Osteoblast (primary cell): ENCODE results near the gene PSMD11. TPM values are rescaled to one million over a fixed set of nuclear protein-coding genes. Genes with fewer than 3 reads are reported as not detected.

ENCODE experiments used
- DNase-seq: peaks from one replicate; pipeline ENCODE4 v3.0.0; 2011; ENCODE audit warnings: low spot score, mixed read lengths; ENCODE audit not compliant: insufficient read length; ENCODE audit errors: missing footprints
- H2AFZ ChIP-seq: 2 replicates; pipeline ENCODE4 v1.6.0; 2011; ENCODE audit warnings: mild to moderate bottlenecking, low read length
- H3K27ac ChIP-seq: 2 replicates; pipeline ENCODE4 v1.5.1; 2011; ENCODE audit warnings: mild to moderate bottlenecking, low read depth, low read length, moderate library complexity
- H3K27me3 ChIP-seq: 2 replicates; pipeline ENCODE4 v1.6.0; 2012; ENCODE audit warnings: mild to moderate bottlenecking, control low read depth, inconsistent platforms, low read length, moderate library complexity; ENCODE audit not compliant: insufficient read depth
- H3K36me3 ChIP-seq: 2 replicates; pipeline ENCODE4 v1.5.1; 2011; ENCODE audit warnings: mild to moderate bottlenecking, low read length, control low read depth, moderate library complexity; ENCODE audit not compliant: insufficient read depth
- H3K4me1 ChIP-seq: 2 replicates; pipeline ENCODE4 v1.5.1; 2011; ENCODE audit warnings: mild to moderate bottlenecking, low read length, control low read depth, moderate library complexity; ENCODE audit not compliant: insufficient read depth
- H3K4me2 ChIP-seq: 2 replicates; pipeline ENCODE4 v1.6.0; 2011; ENCODE audit warnings: mild to moderate bottlenecking, low read length; ENCODE audit not compliant: insufficient read depth
- H3K4me3 ChIP-seq: fragments of 200-600 bp; sonication (generic); 3 replicates; pipeline ENCODE4 v1.5.1; 2012; ENCODE audit warnings: mild to moderate bottlenecking, low read length, inconsistent platforms; ENCODE audit not compliant: insufficient read depth
- H3K79me2 ChIP-seq: 2 replicates; pipeline ENCODE4 v1.6.0; 2012; ENCODE audit warnings: mild to moderate bottlenecking, low read length, control low read depth, inconsistent platforms; ENCODE audit not compliant: insufficient read depth
- H3K9me3 ChIP-seq: 2 replicates; pipeline ENCODE4 v1.5.1; 2011; ENCODE audit warnings: low read depth, low read length, control low read depth
- H4K20me1 ChIP-seq: 2 replicates; pipeline ENCODE4 v1.6.0; 2012; ENCODE audit warnings: mild to moderate bottlenecking, low read length, control low read depth; ENCODE audit not compliant: insufficient read depth
- CTCF ChIP-seq: IDR thresholded peaks from 2 replicates; pipeline ENCODE4 v1.5.1; 2011; ENCODE audit warnings: mild to moderate bottlenecking, low read depth, low read length, moderate library complexity; ENCODE audit errors: extremely low read depth
- total RNA-seq: library from RNA; depleted of rRNA; stranded (reverse); fragments of >200 nt; gene quantifications from 2 replicates; pipeline ENCODE4 v1.2.3, GENCODE V29; 2012

The PSMD11 gene
- total RNA-seq, 1 donor: 61.2 TPM

- no peak overlapping the region for H3K27ac ChIP-seq
- H3K79me2 ChIP-seq: no peaks in the 10 kb centered on the region
- H3K4me1 ChIP-seq: peaks cover 16% of the 10 kb centered on the region
- no peaks in the 10 kb centered on the region for H3K9me3 ChIP-seq
- H3K4me3 ChIP-seq: no peak overlapping the region
- H3K4me2 ChIP-seq: no peak overlapping the region
- H3K36me3 ChIP-seq: peaks cover 42% of the 10 kb centered on the region
- H4K20me1 ChIP-seq: peaks cover 10% of the 10 kb centered on the region
- TF ChIP-seq CTCF: peak; percentile 84
- H3K27me3 ChIP-seq: no peaks in the 10 kb centered on the region
- DNase-seq: peak; percentile 94
- H2AFZ ChIP-seq: peak overlapping the region; percentile 43
Measured at GRCh38 chr17:32483451-32484019, 39.2 kb downstream of the PSMD11 start.

DNA sequence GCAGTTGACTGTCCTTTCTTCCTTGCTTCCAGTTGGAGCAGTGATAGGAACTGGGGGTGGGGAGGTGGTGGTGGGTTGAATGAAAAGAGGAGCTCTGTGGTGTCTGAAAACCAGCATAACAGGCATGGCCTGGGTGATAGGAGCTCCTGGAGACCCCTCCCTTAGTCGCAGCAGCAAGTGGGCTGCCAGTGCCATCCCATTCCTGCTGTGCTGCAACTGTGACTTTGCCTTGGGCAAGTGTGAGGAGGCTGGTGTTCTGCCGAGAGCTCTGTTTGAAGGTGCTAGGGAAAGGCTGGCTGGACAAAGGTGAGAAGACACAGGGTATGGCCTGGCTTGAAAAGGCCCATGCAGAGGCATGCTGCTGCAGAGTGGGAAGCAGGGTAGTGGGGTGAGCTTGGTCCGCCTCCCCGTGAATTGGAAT, 39.7 kb downstream of the PSMD11 start:
- no peak overlapping the region for H3K4me3 ChIP-seq
- peaks cover 37% of the 10 kb centered on the region for H3K36me3 ChIP-seq
- no peak overlapping the region for H3K27ac ChIP-seq
- peaks cover 10% of the 10 kb centered on the region for H4K20me1 ChIP-seq
- H3K4me1 ChIP-seq: peaks cover 16% of the 10 kb centered on the region
- no peak for TF ChIP-seq CTCF
- no peaks in the 10 kb centered on the region for H3K9me3 ChIP-seq
- no peak overlapping the region for H2AFZ ChIP-seq
- H3K4me2 ChIP-seq: no peak overlapping the region
- H3K79me2 ChIP-seq: no peaks in the 10 kb centered on the region
- peak; percentile 54 for DNase-seq
- H3K27me3 ChIP-seq: no peaks in the 10 kb centered on the region

- Histone ChIP-seq H3K27me3 (no peaks in the 10 kb centered on the region), H3K4me2 (no peak overlapping the region), H3K79me2 (no peaks in the 10 kb centered on the region), H3K27ac (no peak overlapping the region), H2AFZ (no peak overlapping the region), H3K36me3 (peaks cover 31% of the 10 kb centered on the region), H3K4me1 (peaks cover 16% of the 10 kb centered on the region), H3K4me3 (no peak overlapping the region), H4K20me1 (peaks cover 10% of the 10 kb centered on the region), H3K9me3 (no peaks in the 10 kb centered on the region)
- TF ChIP-seq CTCF: no peak
- DNase-seq: peak; percentile 26
Measured at GRCh38 chr17:32484628-32485027, 40.3 kb downstream of the PSMD11 start.

GRCh38 chr17:32485261-32486110, 41.2 kb downstream of the PSMD11 start:
- Histone ChIP-seq H3K4me2 (peak overlapping the region; percentile 81), H3K36me3 (peaks cover 24% of the 10 kb centered on the region), H3K79me2 (no peaks in the 10 kb centered on the region), H3K9me3 (no peaks in the 10 kb centered on the region), H3K4me3 (peak overlapping the region; percentile 76), H4K20me1 (peaks cover 10% of the 10 kb centered on the region), H3K27me3 (no peaks in the 10 kb centered on the region), H3K4me1 (peaks cover 16% of the 10 kb centered on the region), H3K27ac (peak overlapping the region; percentile 42), H2AFZ (peak overlapping the region; percentile 83)
- TF ChIP-seq CTCF: no peak
- peak; percentile 61 for DNase-seq
